ENCODE results near the gene RAPGEF3. TPM values are rescaled to one million over a fixed set of nuclear protein-coding genes. Genes with fewer than 3 reads are reported as not detected.

The RAPGEF3 gene
- total and polyA plus RNA-seq, 2 of the 13 experiments (the other 11 are each of a cell fraction or from before 2014, with no cell fraction given): 0.07 TPM

DNA sequence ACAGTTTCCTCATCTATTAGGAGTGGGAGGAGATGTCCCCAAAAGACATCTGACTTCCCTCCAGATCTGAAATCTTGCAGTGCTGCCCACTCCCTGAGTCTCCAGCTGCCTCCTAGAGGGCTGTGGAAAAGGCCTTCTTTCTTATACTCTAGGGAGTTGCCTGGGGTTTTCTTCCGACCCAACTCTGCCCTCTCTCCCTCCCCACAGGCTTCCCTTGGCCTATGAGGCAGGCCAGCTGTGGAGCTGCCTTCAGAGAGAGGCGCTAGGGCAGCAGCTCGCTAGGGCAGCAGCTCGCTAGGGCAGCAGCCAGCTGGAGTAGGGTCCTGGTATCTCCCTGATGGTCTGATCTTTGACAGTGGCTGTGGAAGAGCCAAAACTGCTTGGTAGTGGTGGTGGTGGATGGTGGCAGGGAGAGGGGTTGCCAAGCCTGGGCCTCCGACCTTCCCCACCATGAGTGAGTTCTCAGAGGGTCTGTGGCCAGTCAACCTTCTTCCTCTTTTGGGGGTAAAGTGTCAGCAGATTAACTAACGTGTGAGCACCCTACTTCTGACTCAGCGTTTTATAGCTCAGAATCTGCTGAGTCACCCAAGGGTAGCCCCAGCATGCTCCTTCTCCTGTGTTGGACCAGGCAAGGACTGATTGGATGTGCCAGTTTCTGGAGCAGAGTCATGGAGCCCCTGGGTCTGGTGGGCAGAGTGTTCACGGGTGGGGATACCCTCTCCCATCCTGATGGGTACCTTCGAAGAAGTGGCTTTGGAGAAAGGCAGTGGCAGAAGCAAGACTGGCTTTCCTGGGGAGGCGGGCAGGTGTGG, 16.6 kb upstream of the RAPGEF3 start (continued):
- TF ChIP-seq, protein P1, sequence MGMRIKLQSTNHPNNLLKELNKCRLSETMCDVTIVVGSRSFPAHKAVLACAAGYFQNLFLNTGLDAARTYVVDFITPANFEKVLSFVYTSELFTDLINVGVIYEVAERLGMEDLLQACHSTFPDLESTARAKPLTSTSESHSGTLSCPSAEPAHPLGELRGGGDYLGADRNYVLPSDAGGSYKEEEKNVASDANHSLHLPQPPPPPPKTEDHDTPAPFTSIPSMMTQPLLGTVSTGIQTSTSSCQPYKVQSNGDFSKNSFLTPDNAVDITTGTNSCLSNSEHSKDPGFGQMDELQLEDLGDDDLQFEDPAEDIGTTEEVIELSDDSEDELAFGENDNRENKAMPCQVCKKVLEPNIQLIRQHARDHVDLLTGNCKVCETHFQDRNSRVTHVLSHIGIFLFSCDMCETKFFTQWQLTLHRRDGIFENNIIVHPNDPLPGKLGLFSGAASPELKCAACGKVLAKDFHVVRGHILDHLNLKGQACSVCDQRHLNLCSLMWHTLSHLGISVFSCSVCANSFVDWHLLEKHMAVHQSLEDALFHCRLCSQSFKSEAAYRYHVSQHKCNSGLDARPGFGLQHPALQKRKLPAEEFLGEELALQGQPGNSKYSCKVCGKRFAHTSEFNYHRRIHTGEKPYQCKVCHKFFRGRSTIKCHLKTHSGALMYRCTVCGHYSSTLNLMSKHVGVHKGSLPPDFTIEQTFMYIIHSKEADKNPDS (CRISPR knock-in tag; IDR thresholded peaks at IDR 0.05): no peak
- no peak for TF ChIP-seq ZFYVE20 (CRISPR knock-in tag; IDR thresholded peaks at IDR 0.05; ENCODE audit: borderline replicate concordance, low read depth)
- TF ChIP-seq, protein P2, sequence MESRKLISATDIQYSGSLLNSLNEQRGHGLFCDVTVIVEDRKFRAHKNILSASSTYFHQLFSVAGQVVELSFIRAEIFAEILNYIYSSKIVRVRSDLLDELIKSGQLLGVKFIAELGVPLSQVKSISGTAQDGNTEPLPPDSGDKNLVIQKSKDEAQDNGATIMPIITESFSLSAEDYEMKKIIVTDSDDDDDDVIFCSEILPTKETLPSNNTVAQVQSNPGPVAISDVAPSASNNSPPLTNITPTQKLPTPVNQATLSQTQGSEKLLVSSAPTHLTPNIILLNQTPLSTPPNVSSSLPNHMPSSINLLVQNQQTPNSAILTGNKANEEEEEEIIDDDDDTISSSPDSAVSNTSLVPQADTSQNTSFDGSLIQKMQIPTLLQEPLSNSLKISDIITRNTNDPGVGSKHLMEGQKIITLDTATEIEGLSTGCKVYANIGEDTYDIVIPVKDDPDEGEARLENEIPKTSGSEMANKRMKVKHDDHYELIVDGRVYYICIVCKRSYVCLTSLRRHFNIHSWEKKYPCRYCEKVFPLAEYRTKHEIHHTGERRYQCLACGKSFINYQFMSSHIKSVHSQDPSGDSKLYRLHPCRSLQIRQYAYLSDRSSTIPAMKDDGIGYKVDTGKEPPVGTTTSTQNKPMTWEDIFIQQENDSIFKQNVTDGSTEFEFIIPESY (CRISPR knock-in tag; IDR thresholded peaks at IDR 0.05): peak; percentile 77
- no peak for TF ChIP-seq RXRB (CRISPR knock-in tag; IDR thresholded peaks at IDR 0.05; ENCODE audit: borderline replicate concordance)
- no peak for TF ChIP-seq ZNF766 (CRISPR knock-in tag; IDR thresholded peaks at IDR 0.05; ENCODE audit: borderline replicate concordance)

DNA sequence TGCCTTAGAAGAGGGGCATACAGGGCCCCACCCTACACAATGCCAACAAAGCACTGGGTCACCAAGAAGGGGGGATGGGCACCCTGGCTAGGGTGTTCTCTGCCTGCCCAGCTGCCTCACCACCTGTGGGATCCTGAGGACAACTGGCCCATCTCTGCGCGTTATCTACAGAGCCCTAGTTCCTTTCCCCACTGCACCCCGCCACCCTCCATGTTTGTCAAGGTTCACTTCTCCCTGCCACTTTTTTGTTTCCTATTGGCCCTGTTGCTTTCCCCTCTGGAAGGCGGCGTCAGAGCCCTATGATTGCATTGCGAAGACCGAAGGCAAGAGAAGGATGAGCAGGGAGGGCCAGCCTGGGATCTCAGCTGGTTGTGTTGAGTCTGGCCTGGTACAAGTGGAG, 16.0 kb upstream of the RAPGEF3 start:
- no peaks in the 10 kb centered on the region for H3K36me3 ChIP-seq (replicated peaks in 1 of 2; ENCODE audit: control insufficient read depth in 1 of 2, insufficient read depth in 2 of 2, low read length in 2 of 2)
- H3K27ac ChIP-seq (ENCODE audit: extremely low read length, insufficient read depth, low read length): no peak overlapping the region
- ChIA-PET CTCF (ENCODE audit: low intra/inter-chr PET ratio, low total read pairs) (interaction anchor here (1.1 kb wide), 1 partner anchor 57 kb away, joined by 4 read pairs; no protein-coding TSS in a partner anchor), POLR2A (interaction anchor here (0.7 kb wide), 1 partner anchor 69 kb away, joined by 3 read pairs; the partner anchor contains the start of gene RPAP3)
- ATAC-seq (no peak), FAIRE-seq (no peak), DNase-seq (ENCODE audit: low spot score) (no peak)
- H3K9me3 ChIP-seq (ENCODE audit: low read length): no peaks in the 10 kb centered on the region
- H3K4me1 ChIP-seq (ENCODE audit: insufficient read depth, low read length): peaks cover 49% of the 10 kb centered on the region
- no peak overlapping the region for H3K4me3 ChIP-seq (replicated peaks in 1 of 3; ENCODE audit: insufficient read depth in 1 of 3, low read depth in 2 of 3, low read length in 3 of 3)
- TF ChIP-seq, protein P3, sequence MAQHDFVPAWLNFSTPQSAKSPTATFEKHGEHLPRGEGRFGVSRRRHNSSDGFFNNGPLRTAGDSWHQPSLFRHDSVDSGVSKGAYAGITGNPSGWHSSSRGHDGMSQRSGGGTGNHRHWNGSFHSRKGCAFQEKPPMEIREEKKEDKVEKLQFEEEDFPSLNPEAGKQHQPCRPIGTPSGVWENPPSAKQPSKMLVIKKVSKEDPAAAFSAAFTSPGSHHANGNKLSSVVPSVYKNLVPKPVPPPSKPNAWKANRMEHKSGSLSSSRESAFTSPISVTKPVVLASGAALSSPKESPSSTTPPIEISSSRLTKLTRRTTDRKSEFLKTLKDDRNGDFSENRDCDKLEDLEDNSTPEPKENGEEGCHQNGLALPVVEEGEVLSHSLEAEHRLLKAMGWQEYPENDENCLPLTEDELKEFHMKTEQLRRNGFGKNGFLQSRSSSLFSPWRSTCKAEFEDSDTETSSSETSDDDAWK (CRISPR knock-in tag; IDR thresholded peaks at IDR 0.05): no peak
- TF ChIP-seq, protein P4, sequence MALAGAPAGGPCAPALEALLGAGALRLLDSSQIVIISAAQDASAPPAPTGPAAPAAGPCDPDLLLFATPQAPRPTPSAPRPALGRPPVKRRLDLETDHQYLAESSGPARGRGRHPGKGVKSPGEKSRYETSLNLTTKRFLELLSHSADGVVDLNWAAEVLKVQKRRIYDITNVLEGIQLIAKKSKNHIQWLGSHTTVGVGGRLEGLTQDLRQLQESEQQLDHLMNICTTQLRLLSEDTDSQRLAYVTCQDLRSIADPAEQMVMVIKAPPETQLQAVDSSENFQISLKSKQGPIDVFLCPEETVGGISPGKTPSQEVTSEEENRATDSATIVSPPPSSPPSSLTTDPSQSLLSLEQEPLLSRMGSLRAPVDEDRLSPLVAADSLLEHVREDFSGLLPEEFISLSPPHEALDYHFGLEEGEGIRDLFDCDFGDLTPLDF (CRISPR knock-in tag; IDR thresholded peaks at IDR 0.05): no peak
- 95% methylated on average over 7 of the region's 7 CpGs for WGBS (ENCODE audit: low lambda C conversion rate)
- intact Hi-C loops (cut with micrococcal nuclease; ENCODE audit: unreplicated experiment) (loop anchor here (5.0 kb wide), 1 partner anchor 122 kb away; no protein-coding TSS in a partner anchor), in situ Hi-C loops (cut with HindIII; ENCODE audit: extremely low pct_ligation_motif_present, low pct_unique_long_range_greater_than_20kb) (loop anchor here (5.0 kb wide), 2 partner anchors 32 to 62 kb away; no protein-coding TSS in a partner anchor)
- no TSS peak for BruUV-seq (replicated peaks)
- no peak overlapping the region for H3K4me2 ChIP-seq (ENCODE audit: low read depth, low read length)
- no peak overlapping the region for H2AFZ ChIP-seq (ENCODE audit: low read length)
- no peaks in the 10 kb centered on the region for H4K20me1 ChIP-seq (ENCODE audit: insufficient read depth, low read length)
- H3K9ac ChIP-seq (ENCODE audit: insufficient read depth, low read depth, low read length): no peak overlapping the region
- no peaks in the 10 kb centered on the region for H3K79me2 ChIP-seq (ENCODE audit: insufficient read depth, low read length)
- peaks cover 3 to 8% of the 10 kb centered on the region in 2 experiments; a peak in 2 of 5 replicates for H3K27me3 ChIP-seq (ENCODE audit: control insufficient read depth in 1 of 2, insufficient read depth in 2 of 2, low read length in 2 of 2)
